Parathyroid adenoma (tissue), 2 donors: ENCODE results near the gene RHOJ.
"Not testable (repeated sequence)": the region's sequence is repeated elsewhere in the genome, so short reads cannot be mapped to it uniquely, and the experiment has no call there.

Source experiments
- H2AFZ ChIP-seq: fragments of 300-600 bp; sonication (generic); one replicate; pipeline ENCODE4 v1.7.0; 2017; ENCODE audit warnings: antibody characterized with exemption, mild to moderate bottlenecking
- H3K27ac ChIP-seq: fragments of 300-600 bp; sonication (generic); one replicate; pipeline ENCODE4 v1.7.0; 2017
- H3K27me3 ChIP-seq: fragments of 300-600 bp; sonication (generic); one replicate; pipeline ENCODE4 v1.7.0; 2017; ENCODE audit warnings: low read length; ENCODE audit not compliant: control insufficient read depth, insufficient read depth
- H3K36me3 ChIP-seq: fragments of 300-600 bp; sonication (generic); one replicate; pipeline ENCODE4 v1.7.0; 2017; ENCODE audit warnings: low read length; ENCODE audit not compliant: control insufficient read depth, insufficient read depth
- H3K4me1 ChIP-seq: fragments of 300-600 bp; sonication (generic); one replicate; pipeline ENCODE4 v1.7.0; 2017; ENCODE audit warnings: control low read depth
- H3K4me2 ChIP-seq: fragments of 300-600 bp; sonication (generic); one replicate; pipeline ENCODE4 v1.7.0; 2017; ENCODE audit warnings: low read length
- H3K4me3 ChIP-seq: fragments of 300-600 bp; sonication (generic); one replicate; pipeline ENCODE4 v1.7.0; 2017; ENCODE audit warnings: low read depth, low read length
- H3K79me2 ChIP-seq: fragments of 300-600 bp; sonication (generic); one replicate; pipeline ENCODE4 v1.7.0; 2017; ENCODE audit warnings: control low read depth
- H3K9ac ChIP-seq: fragments of 300-600 bp; sonication (generic); one replicate; pipeline ENCODE4 v1.7.0; 2017; ENCODE audit warnings: mild to moderate bottlenecking
- H3K9me3 ChIP-seq: fragments of 300-600 bp; sonication (generic); one replicate; pipeline ENCODE4 v1.7.0; 2017; ENCODE audit warnings: low read length; ENCODE audit not compliant: control insufficient read depth
- TF ChIP-seq, protein P1 (sequence below): fragments of 300-600 bp; sonication (generic); IDR thresholded peaks from one replicate; pipeline ENCODE4 v1.7.0; 2017; ENCODE audit warnings: antibody characterized with exemption, mild to moderate bottlenecking
- donor health status: primary hyperparathyroidism.

The RHOJ gene

DNA sequence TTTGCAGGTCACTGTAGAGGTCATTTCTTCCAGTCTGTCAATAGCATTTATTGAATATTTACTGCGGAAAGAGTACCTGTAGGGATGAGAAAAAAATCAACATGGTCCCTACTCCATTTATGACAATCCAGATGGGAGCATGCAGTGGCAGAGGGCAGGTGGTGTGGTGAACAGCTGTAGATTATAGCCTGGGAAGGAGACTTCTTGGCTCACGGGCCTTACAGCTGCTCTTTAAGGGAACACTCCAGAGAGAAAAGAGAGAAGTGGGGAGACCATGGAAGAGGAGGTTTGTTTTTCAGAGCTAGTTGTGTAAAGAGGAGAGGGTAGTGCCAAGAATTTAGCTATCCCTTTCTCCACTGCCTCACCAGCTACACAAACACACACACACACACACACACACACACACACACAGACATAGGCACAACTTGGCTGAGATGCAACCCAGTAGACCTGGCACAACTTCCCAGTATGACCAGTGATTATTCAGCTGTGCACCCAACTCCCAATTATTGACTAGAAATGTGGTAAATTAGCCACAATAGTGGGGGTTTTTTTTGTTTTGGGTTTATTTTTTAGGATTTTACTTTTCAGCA lies 73.4 kb downstream of the RHOJ start:
- H3K79me2 ChIP-seq: no peaks in the 10 kb centered on the region
- H3K27ac ChIP-seq: no peak overlapping the region
- H3K27me3 ChIP-seq: no peaks in the 10 kb centered on the region
- no peaks in the 10 kb centered on the region for H3K4me1 ChIP-seq
- no peak overlapping the region for H3K4me3 ChIP-seq
- H3K9me3 ChIP-seq: no peaks in the 10 kb centered on the region
- TF ChIP-seq, protein P1, sequence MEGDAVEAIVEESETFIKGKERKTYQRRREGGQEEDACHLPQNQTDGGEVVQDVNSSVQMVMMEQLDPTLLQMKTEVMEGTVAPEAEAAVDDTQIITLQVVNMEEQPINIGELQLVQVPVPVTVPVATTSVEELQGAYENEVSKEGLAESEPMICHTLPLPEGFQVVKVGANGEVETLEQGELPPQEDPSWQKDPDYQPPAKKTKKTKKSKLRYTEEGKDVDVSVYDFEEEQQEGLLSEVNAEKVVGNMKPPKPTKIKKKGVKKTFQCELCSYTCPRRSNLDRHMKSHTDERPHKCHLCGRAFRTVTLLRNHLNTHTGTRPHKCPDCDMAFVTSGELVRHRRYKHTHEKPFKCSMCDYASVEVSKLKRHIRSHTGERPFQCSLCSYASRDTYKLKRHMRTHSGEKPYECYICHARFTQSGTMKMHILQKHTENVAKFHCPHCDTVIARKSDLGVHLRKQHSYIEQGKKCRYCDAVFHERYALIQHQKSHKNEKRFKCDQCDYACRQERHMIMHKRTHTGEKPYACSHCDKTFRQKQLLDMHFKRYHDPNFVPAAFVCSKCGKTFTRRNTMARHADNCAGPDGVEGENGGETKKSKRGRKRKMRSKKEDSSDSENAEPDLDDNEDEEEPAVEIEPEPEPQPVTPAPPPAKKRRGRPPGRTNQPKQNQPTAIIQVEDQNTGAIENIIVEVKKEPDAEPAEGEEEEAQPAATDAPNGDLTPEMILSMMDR: no peak
- no peaks in the 10 kb centered on the region for H3K36me3 ChIP-seq
- no peak overlapping the region for H2AFZ ChIP-seq
- H3K4me2 ChIP-seq: no peak overlapping the region
- H3K9ac ChIP-seq: no peak overlapping the region

DNA sequence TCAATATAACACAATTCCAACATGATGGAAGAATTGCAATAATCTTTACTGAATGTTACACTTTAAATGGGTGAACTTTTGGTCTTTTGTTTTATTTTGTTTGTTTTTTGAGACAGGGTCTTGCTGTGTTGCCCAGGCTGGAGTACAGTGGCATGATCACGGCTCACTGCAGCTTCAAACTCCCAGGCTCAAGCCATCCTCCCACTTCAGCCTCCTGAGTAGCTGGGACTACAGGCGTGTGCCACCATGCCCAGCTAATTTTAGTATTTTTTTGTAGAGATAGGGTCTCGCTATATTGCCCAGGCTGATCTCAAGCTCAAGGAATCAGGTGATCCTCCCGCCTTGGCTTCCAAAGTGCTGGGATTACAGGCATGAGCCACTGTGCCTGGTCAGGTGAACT lies 75.7 kb downstream of the RHOJ start:
- not testable (repeated sequence) for H3K79me2 ChIP-seq, H3K27ac ChIP-seq, H3K4me1 ChIP-seq, H3K36me3 ChIP-seq, H3K9me3 ChIP-seq, H3K27me3 ChIP-seq, H3K4me2 ChIP-seq, H3K9ac ChIP-seq, H3K4me3 ChIP-seq, H2AFZ ChIP-seq

DNA sequence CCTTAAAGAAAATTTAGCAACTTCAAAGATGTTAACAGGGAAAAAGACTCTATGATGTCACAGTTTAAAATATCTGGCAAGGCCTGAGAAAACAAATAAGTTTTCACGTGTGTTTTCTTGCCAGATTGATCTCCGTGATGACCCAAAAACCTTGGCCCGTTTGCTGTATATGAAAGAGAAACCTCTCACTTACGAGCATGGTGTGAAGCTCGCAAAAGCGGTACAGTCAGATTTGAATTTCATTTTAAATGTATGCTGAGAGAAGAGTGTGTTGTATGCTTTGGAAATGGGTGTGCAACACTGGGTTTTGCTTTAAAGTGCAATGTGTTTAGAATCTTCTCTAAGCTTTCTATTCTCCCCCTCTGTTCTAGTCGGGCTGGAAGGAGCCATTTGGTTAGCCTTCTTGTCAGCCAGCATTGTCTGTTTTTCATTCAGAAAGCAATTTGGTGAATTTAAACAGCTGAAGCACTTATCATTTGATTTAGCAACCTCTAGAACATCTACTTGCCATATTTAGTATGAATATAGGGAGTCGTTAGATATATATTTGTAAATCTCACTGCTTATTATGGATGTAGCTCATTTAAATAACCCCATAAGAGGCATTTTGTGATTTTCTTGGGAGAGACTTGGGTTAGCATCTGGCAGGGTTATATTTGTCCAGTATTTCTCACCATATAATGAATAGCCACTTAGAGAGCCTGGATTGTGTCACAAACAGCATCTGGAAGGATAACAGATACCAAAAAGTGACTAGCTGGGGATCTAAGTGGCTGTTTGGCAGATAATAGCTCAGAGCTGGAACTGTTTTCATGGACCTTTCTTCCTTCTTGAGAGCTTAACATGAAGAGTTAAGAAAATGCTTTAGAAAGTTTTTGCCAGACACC lies 79.0 kb downstream of the RHOJ start:
- no peaks in the 10 kb centered on the region for H3K27me3 ChIP-seq
- H2AFZ ChIP-seq: no peak overlapping the region
- H3K9ac ChIP-seq: no peak overlapping the region
- no peaks in the 10 kb centered on the region for H3K9me3 ChIP-seq
- H3K36me3 ChIP-seq: no peaks in the 10 kb centered on the region
- H3K4me2 ChIP-seq: no peak overlapping the region
- no peaks in the 10 kb centered on the region for H3K4me1 ChIP-seq
- TF ChIP-seq, protein P1: no peak
- H3K4me3 ChIP-seq: no peak overlapping the region
- H3K79me2 ChIP-seq: no peaks in the 10 kb centered on the region
- no peak overlapping the region for H3K27ac ChIP-seq

DNA sequence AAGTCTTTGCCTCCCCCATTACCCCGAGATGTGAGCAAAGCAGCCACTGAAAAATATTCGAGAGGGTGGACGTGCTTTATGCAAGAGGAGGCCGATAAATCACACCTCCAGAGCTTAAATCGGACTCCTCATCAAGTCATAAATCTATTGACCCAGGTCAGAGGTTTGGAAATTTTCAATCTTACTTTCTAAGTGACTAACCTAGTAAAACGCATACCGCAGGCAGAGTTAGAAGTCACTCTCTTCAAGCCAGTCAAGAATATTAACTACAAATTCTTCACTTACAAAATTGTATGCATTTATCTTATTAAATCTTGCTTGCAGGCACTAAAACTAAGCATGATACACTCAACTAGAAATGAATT lies 79.6 kb downstream of the RHOJ start:
- H3K9me3 ChIP-seq: no peaks in the 10 kb centered on the region
- H3K36me3 ChIP-seq: no peaks in the 10 kb centered on the region
- H3K4me3 ChIP-seq: no peak overlapping the region
- no peak overlapping the region for H3K4me2 ChIP-seq
- TF ChIP-seq, protein P1: no peak
- no peaks in the 10 kb centered on the region for H3K27me3 ChIP-seq
- no peak overlapping the region for H3K27ac ChIP-seq
- H2AFZ ChIP-seq: no peak overlapping the region
- H3K4me1 ChIP-seq: no peaks in the 10 kb centered on the region
- no peaks in the 10 kb centered on the region for H3K79me2 ChIP-seq
- H3K9ac ChIP-seq: no peak overlapping the region

DNA sequence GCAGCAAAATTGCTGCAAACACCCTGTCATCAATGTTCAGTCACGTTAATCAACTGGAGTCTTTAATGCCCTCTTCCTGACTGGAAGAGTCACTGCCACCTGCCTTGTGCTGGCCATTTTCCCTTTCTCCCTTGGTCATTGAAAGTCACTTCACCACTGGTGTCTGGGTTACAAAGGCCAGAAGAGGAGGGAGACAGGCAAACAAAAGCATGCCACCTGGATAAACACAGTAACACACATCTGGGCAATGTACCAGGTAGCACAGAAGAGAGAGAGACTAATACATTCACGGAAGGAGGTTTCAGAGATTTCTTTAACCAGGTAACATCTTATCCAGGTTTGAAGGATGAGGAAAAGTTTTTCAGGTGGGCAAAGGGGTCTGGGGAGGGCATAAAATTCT lies 81.8 kb downstream of the RHOJ start:
- H3K79me2 ChIP-seq: no peaks in the 10 kb centered on the region

More for the DNA sequence above, 81.8 kb downstream of the RHOJ start:
- TF ChIP-seq, protein P1: no peak
- H3K27ac ChIP-seq: no peak overlapping the region
- no peaks in the 10 kb centered on the region for H3K36me3 ChIP-seq
- no peak overlapping the region for H3K4me2 ChIP-seq
- no peak overlapping the region for H3K4me3 ChIP-seq
- no peak overlapping the region for H2AFZ ChIP-seq
- no peaks in the 10 kb centered on the region for H3K27me3 ChIP-seq
- no peaks in the 10 kb centered on the region for H3K4me1 ChIP-seq
- no peak overlapping the region for H3K9ac ChIP-seq
- no peaks in the 10 kb centered on the region for H3K9me3 ChIP-seq
